ENCODE measurements around the gene PRKG1.

DNA sequence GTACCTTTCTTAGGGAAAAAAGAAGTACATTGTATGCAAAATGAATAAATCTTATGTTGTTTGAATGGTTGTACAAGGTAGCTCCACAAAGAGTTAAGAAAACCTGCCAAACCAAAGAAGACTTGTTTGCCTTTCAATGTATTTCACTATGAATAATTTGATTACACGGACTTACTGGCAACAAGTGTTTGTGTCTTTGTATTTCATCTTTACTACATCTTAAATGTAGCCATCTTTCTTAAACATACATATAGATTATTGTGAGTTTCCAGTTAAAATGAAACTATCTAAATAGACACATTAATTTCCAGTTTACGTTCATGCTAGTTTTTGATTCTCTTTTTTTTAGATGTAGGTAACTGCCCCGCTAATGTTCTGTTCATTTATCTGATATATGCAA, 2.8 kb downstream of the PRKG1 start:
- TF ChIP-seq, protein P1, sequence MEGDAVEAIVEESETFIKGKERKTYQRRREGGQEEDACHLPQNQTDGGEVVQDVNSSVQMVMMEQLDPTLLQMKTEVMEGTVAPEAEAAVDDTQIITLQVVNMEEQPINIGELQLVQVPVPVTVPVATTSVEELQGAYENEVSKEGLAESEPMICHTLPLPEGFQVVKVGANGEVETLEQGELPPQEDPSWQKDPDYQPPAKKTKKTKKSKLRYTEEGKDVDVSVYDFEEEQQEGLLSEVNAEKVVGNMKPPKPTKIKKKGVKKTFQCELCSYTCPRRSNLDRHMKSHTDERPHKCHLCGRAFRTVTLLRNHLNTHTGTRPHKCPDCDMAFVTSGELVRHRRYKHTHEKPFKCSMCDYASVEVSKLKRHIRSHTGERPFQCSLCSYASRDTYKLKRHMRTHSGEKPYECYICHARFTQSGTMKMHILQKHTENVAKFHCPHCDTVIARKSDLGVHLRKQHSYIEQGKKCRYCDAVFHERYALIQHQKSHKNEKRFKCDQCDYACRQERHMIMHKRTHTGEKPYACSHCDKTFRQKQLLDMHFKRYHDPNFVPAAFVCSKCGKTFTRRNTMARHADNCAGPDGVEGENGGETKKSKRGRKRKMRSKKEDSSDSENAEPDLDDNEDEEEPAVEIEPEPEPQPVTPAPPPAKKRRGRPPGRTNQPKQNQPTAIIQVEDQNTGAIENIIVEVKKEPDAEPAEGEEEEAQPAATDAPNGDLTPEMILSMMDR (IDR thresholded peaks at IDR 0.05): no peak
- TF ChIP-seq POLR2A (IDR thresholded peaks at IDR 0.05): no peak
